ENCODE results near the gene MAT1A. TPM values are rescaled to one million over a fixed set of nuclear protein-coding genes. Genes with fewer than 3 reads are reported as not detected.
"Not testable (repeated sequence)": the region's sequence is repeated elsewhere in the genome, so short reads cannot be mapped to it uniquely, and the experiment has no call there.

The MAT1A gene
- total RNA-seq, 2 donors from 2014 or later: not detected

DNA sequence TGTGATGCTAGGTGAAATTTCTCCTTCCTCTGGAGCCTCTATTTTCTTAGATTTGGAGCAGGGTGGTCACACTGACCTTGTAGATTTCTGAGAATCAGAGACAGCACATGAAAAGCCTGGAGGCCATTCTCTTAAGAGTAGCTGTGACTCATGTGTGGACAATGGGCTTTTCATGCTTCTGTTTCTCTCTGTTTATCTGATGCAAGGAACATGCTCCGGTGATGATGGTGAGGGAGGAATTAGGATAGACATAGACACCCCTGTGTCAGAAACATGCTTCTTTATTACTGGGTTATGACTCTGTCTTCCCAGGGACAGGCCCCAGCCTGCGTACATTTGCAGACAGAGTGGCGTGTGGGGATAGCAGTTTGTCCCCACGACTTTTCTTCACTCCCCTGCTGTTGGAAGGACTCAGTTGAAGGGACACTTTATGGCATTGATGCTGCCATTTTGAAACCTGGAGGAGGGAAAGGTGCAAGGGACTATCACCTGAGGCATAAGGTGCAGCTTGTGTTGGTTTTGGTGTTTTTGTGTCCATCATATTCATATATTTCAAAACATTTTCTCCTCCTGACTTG is 37.7 kb downstream of the MAT1A start:
- not testable (repeated sequence) for H3K4me1 Mint-ChIP-seq (ENCODE audit: low read depth); H3K27ac Mint-ChIP-seq; H3K4me3 Mint-ChIP-seq; DNase-seq; H3K36me3 Mint-ChIP-seq (ENCODE audit: insufficient read depth in 2 of 2); H3K9me3 Mint-ChIP-seq; ATAC-seq (replicated peaks in 1 of 2)
- H3K27me3 Mint-ChIP-seq (ENCODE audit: low read depth): peaks cover 20% of the 10 kb centered on the region

DNA sequence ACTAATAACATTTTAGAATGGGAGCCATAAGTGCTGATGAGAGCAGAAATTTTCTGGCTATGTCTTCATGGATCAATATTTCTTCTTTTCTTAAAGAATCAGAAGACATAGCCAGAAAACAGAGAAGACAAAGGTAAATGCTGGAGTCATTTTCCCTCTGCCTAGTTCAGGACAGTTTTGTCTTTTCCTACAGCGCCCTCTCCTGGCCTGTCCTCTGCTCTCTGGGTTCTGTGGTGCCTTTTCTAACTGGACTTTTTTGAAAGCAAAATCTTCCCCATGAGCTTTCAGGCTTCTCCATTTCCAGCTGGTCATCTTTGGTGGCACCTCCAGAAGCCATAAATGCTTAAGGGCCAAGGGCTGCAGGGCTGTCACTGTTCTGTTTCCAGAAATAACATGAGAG is 39.1 kb downstream of the MAT1A start:
- H3K27me3 Mint-ChIP-seq (ENCODE audit: low read depth): not testable (repeated sequence)

DNA sequence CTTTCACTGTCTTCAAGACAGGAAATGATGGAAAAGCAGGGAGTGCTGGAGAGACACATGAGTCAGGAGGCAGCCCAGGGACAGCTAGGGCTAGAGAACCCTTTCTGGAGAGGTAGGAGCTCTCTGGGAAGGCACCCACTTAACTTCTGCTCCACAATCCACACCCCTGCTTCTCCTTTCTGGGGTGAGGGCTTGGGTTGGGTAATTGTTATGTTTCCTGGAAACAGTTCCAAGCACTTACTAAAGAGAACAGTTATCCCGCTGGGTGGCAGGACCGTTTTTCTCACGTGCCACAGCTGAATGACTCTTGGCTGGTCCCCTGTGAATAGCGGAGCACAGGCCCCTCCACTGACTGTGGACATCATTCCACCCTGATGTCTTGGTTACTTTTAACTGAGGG is 39.6 kb downstream of the MAT1A start:
- not testable (repeated sequence) for H3K27ac Mint-ChIP-seq; H3K27me3 Mint-ChIP-seq (ENCODE audit: low read depth); DNase-seq; H3K4me1 Mint-ChIP-seq (ENCODE audit: low read depth); H3K36me3 Mint-ChIP-seq (ENCODE audit: insufficient read depth in 2 of 2); ATAC-seq (replicated peaks in 1 of 2); H3K9me3 Mint-ChIP-seq; H3K4me3 Mint-ChIP-seq

More for the DNA sequence above, 39.1 kb downstream of the MAT1A start:
- not testable (repeated sequence) for H3K36me3 Mint-ChIP-seq (ENCODE audit: insufficient read depth in 2 of 2); DNase-seq; H3K4me1 Mint-ChIP-seq (ENCODE audit: low read depth); H3K9me3 Mint-ChIP-seq; H3K27ac Mint-ChIP-seq; H3K4me3 Mint-ChIP-seq
- peak; percentile 45 to 55 for ATAC-seq (replicated peaks in 1 of 2)

DNA sequence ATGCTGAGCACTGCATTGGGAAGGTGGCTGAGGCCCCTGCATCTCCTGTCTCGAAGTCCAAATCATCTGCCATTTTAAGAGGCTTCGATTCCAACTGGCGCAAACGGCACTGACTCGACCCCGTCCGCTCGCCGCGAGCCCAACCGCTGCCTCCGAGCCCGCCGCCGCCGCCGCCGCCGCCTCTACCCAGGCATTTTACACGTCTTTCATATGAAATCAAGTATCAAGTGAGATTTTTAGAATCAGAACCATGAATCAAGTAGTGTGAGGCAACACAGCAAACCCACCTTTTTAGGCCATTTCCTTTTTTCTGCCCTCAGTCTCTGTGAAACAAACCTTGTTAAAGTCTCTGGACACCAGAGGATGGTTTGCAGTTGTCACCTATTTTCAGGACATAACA is 41.8 kb downstream of the MAT1A start:
- not testable (repeated sequence) for H3K9me3 Mint-ChIP-seq; ATAC-seq (replicated peaks in 1 of 2); H3K36me3 Mint-ChIP-seq (ENCODE audit: insufficient read depth in 2 of 2); H3K4me1 Mint-ChIP-seq (ENCODE audit: low read depth); H3K27ac Mint-ChIP-seq; H3K4me3 Mint-ChIP-seq; DNase-seq
- peaks cover 14% of the 10 kb centered on the region for H3K27me3 Mint-ChIP-seq (ENCODE audit: low read depth)

DNA sequence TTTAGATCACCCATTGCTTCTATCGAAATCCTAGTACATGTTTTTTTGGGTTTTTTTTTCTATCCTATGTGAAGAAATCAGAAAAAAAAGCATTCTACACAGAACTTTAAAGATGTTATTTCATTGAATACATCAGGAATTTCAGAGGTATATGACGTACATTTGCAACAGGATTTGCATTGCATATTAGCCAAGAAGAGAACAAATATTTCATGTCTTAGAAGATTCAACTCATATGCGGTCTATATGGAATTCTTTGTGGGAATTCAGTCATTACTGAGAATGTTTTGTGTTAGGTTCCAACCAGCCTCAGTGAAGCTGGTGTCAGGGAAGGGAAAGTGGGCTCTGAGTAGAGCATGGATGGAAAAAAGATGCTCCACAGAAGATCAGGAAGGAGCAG is 45.1 kb downstream of the MAT1A start:
- DNase-seq; H3K9me3 Mint-ChIP-seq; H3K27ac Mint-ChIP-seq; H3K4me1 Mint-ChIP-seq (ENCODE audit: low read depth); H3K36me3 Mint-ChIP-seq (ENCODE audit: insufficient read depth in 2 of 2); ATAC-seq (replicated peaks in 1 of 2); H3K4me3 Mint-ChIP-seq: not testable (repeated sequence)
- H3K27me3 Mint-ChIP-seq (ENCODE audit: low read depth): peaks cover 13% of the 10 kb centered on the region

DNA sequence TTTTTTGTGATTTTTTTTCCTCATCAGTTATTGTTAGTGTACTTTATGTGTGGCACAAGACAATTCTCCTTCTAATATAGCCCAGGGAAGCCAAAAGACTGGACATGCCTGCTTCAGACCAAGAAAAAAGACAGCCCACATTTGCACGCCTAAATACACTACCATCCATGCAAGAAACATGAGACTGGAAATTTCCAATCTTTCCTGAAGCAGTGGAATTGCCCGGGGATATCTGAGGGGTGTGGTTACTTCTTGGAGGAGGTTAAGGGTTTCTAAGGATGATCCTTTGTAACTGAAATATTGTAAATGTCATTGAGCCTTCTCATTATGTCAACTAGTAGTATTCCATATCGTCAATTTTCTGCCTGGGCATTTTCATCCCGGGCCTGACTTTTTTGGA is 47.1 kb downstream of the MAT1A start:
- not testable (repeated sequence) for H3K4me1 Mint-ChIP-seq (ENCODE audit: low read depth); H3K4me3 Mint-ChIP-seq; DNase-seq; H3K36me3 Mint-ChIP-seq (ENCODE audit: insufficient read depth in 2 of 2); H3K9me3 Mint-ChIP-seq; ATAC-seq (replicated peaks in 1 of 2); H3K27ac Mint-ChIP-seq
- H3K27me3 Mint-ChIP-seq (ENCODE audit: low read depth): peaks cover 13% of the 10 kb centered on the region

DNA sequence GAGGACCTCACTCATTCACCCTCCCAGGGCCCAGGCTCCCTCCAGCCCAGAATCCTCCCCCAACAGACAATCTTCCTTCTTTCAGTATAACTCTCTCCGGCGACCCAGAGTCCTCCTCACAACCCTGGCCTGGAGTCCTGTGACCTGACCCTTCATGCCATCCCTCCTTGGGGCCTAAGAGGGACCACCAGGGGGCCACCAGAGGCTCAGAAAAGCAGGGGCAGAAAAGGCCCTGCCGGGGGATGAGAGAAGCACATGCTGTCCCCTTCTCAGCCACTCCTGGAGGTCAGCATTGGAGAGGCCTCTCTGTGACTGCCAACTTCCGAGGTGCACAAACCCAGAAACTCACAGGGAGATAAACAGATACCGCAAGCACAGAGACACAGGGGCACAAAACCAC is 53.0 kb downstream of the MAT1A start:
- H3K27ac Mint-ChIP-seq; DNase-seq; ATAC-seq (replicated peaks in 1 of 2); H3K4me1 Mint-ChIP-seq (ENCODE audit: low read depth); H3K27me3 Mint-ChIP-seq (ENCODE audit: low read depth); H3K9me3 Mint-ChIP-seq; H3K4me3 Mint-ChIP-seq; H3K36me3 Mint-ChIP-seq (ENCODE audit: insufficient read depth in 2 of 2): not testable (repeated sequence)

DNA sequence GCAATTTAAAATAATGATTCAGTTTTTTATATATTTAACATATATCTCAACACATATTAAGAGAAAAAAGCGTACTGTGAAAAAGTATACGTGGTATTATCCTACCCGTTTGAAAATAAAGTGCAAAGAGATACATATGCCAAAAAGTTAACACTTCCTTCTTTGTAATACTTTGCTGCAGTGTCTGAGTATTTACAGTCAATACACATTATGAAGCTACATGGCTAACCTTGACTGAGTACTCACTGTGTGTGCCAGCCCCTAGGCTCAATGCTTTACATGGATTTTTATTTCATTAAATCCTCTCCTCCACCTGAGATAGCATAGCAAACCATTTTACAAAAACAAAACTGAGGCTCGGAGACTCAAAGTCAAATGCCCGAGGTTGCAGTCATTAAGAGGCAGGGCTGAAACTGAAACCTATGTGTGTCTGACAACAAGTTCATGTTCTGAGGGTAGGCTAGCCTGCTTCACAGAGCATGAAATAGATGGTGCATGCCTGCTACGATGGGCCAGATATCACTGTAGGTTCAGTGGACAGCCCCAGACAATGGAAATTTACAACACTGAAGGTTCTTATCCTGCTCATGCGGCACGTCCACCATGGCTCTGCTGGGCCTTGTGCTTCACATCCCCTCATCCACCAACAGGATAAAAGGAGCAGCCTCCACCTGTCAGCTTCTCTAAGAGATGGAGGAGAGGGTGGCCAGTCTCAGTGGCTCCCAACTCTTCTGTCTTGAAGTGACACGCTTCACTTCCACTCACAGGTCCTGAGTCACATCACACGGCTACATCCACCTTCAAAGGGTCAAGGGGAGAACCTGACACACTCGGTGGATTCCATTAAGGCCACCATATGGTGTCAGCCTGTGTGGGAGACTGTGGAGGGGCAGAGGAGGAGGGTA is 54.9 kb downstream of the MAT1A start:
- H3K9me3 Mint-ChIP-seq; H3K27ac Mint-ChIP-seq; H3K4me1 Mint-ChIP-seq (ENCODE audit: low read depth); H3K36me3 Mint-ChIP-seq (ENCODE audit: insufficient read depth in 2 of 2); DNase-seq; H3K27me3 Mint-ChIP-seq (ENCODE audit: low read depth): not testable (repeated sequence)
- peak overlapping the region in 1 of 2 donors; percentile 47 for H3K4me3 Mint-ChIP-seq
- ATAC-seq (replicated peaks in 1 of 2): peak in 1 of 2 donors; percentile 79

DNA sequence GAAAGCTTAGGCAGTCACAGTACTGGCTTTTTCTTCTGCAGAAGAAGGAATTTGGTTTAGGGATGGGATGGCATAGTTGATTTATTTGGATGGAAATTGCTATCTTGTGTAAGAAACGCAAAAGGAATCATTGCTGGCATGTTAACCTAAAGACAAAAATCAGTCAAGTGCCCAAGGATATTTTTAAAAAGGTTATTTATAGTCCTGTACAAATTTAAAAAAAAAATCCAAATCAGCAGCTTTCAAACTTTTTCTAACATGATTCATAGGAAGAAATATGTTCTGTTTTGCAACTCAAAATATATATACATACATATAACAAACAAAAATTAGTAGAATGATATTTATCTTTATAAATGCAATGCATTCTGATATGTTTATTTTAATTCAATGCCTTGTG is 55.6 kb downstream of the MAT1A start:
- ATAC-seq (replicated peaks in 1 of 2); H3K27ac Mint-ChIP-seq; H3K9me3 Mint-ChIP-seq; H3K27me3 Mint-ChIP-seq (ENCODE audit: low read depth); DNase-seq; H3K4me1 Mint-ChIP-seq (ENCODE audit: low read depth); H3K4me3 Mint-ChIP-seq; H3K36me3 Mint-ChIP-seq (ENCODE audit: insufficient read depth in 2 of 2): not testable (repeated sequence)

DNA sequence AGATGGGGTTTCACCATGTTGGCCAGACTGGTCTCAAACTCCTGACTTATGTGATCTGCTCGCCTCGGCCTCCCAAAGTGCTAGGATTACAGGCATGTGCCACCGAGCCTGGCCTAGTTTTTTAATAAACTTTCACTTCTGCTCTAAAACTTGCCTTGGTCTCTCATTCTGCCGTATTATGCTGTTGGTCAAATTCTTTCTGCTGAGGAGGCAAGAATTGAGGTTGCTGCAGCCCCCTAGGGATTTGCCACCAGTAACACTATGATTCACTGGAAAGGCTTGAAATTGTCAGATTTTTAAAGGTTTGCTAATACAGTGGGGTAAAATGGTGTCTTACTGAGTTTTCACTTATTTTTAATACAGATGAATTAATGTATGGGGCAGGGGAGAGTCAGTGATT is 62.7 kb downstream of the MAT1A start:
- H3K27ac Mint-ChIP-seq; DNase-seq; H3K9me3 Mint-ChIP-seq; H3K4me3 Mint-ChIP-seq; ATAC-seq (replicated peaks in 1 of 2); H3K4me1 Mint-ChIP-seq (ENCODE audit: low read depth); H3K36me3 Mint-ChIP-seq (ENCODE audit: insufficient read depth in 2 of 2): not testable (repeated sequence)
- peaks cover 15% of the 10 kb centered on the region for H3K27me3 Mint-ChIP-seq (ENCODE audit: low read depth)

DNA sequence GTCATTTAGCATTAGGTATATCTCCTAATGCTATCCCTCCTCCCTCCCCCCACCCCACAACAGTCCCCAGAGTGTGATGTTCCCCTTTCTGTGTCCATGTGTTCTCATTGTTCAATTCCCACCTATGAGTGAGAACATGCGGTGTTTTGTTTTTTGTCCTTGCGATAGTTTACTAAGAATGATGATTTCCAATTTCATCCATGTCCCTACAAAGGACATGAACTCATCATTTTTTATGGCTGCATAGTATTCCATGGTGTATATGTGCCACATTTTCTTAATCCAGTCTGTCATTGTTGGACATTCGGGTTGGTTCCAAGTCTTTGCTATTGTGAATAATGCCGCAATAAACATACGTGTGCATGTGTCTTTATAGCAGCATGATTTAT is 66.4 kb downstream of the MAT1A start:
- H3K27me3 Mint-ChIP-seq (ENCODE audit: low read depth): peaks cover 15% of the 10 kb centered on the region
- not testable (repeated sequence) for ATAC-seq (replicated peaks in 1 of 2); H3K4me1 Mint-ChIP-seq (ENCODE audit: low read depth); H3K9me3 Mint-ChIP-seq; DNase-seq; H3K4me3 Mint-ChIP-seq; H3K36me3 Mint-ChIP-seq (ENCODE audit: insufficient read depth in 2 of 2); H3K27ac Mint-ChIP-seq
